Nucleus accumbens (tissue), 56 donors: ENCODE data around the gene GLIS1.

Experiments used
- DNase-seq, 56 donors: peaks; one replicate each; lab custom pipeline; 2025; lab: John Stamatoyannopoulos, UW

GLIS1 gene

DNA sequence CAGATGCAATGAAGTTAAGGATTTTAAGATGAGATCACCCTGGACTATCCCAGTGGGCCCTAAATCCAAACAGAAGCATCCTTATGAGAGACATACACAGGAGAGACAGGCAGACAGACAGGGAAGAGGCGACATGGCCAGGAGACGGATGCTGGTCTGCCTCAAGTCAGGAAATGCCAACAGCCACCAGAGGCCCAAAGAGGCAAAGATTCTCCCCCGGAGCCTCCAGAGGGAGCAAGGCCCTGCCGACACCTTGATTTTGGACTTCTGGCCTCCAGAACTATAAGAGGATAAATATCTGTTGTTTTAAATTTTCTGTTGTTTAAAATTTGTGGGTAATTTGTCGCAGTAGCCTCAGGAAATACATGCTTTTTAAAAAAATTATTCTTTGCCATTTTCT, 116.4 kb downstream of the GLIS1 start:
- DNase-seq, result no peak

DNA sequence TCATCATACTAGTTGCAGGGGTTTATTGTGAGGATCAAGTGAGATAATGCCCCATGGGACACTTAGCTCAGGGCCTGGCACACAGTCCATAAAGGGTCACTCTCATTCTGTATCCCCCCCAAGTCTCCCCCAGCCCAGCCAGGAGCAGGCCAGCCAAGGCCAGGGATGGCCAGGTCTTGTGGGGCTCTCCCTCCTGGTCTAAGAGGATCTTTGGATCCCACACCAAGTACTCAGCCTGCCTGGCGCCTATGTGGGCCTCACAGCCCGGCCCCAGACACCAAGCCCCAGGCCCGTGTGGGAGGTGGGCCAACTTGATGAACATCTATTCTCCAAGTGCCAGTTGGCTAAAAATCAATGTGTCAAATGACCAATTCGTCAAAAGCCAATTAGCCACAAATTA, 117.8 kb downstream of the GLIS1 start:
- DNase-seq, result no peak

DNA sequence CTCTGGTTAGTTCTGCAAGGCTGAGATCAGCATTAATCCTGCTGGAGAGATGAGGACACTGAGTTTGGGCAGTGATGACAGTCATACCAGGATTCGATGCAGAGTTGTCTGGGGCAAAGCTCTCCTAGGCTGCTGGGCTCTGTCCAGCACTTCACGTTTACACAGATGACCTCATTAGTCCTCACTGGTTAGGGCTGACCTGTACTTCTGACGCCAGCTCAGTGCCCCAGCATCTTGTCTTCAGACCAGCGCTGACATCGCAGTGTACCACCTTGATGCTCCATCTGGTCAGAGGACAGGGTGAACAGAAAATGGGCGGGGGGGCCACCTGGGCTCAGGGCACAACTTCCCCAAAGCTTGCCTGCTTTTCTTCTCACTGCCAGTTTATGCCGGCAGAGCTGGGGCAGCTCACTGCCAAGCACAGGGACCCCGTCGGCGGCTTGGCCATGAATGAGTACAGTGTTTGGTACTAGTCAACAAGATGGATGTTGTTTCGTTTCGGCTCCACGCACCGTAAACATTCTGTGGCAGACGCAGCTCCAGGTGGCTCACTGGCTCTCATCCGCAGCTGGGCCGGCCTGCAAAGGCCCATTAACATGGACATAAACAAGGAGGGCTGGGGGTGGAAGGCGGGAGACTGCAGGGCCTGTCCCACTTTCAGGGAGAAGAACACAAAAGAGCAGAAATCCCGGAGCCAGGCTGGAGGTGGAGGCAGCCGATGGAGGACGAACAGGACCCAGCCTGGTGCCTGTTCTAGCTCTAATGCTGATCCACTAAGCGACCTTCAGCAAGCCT, 118.7 kb downstream of the GLIS1 start:
- peak in 41 of 56 donors; percentile 6 to 66 (median 34) for DNase-seq

DNA sequence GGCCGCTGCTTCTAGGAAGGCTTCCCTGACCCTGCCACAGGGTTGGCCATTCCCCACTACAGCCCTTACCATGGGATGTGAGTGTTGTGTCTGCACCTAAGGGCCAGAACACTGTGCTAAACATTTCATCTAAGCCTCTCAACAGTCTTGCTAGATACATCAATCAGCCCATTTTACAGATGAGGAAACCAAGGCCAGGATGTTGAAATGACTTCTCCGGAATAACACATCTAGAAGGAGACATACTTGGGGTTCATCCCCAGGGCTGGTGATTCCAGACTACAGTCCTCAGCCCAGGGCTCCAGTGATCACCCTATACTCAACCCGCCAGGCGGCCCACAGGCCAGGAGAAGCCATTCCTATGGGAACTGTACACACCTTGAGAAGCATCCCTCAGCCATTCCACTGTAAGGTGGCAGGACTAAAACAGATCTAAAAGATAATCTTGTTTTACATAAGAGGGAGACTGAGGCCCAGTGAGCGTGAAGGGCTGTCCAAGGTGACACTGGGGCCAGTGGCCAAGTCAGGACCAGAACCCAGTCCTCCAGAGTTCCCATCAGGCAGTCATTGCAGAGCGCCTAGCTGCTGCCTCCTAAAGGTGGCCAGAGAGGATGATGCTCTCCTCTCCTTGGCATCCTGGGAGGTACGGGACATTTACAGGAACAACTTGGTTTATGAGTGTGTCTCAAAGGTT, 119.5 kb downstream of the GLIS1 start:
- DNase-seq, result no peak

DNA sequence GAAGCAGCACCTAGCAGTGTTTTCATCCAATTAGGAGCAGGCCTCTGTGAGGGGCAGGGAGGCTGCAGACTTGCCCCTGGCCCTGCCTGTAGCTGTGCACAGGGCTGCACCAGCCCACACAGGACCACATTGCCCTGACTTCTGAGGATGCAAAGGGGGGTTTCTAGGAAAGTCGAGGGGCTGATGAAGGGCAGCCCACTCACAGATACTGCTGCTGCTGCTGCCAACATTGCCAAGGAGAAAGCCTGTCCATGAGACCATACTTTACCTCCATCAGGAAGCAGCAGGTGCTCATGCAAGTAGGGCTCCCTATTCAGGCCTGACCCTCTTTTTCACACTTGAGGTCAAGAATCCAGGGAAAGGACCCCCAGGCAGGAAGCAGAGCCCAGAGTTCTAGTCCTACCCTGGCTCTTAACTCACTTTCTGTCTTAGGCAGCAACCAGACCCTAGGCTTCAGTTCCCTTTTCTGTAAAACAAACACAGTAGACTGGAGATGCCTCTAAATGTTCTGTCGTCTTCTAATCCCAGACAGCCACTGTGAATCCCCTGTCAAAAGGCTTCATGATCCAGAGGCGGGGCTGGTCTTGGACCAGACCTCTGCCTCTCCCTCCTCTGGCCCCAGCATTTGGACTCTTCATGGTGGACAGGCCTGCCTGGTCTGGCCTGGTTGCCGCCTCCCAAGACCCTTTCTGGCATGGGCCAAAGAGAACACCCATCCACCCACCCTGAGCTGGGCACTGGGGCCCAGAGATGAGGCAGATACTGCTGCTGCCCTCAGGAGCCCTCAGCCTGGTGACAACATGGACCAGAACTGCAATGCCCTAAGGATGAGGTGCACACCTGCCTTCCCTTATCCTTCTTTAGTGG, 120.2 kb downstream of the GLIS1 start:
- no peak for DNase-seq

DNA sequence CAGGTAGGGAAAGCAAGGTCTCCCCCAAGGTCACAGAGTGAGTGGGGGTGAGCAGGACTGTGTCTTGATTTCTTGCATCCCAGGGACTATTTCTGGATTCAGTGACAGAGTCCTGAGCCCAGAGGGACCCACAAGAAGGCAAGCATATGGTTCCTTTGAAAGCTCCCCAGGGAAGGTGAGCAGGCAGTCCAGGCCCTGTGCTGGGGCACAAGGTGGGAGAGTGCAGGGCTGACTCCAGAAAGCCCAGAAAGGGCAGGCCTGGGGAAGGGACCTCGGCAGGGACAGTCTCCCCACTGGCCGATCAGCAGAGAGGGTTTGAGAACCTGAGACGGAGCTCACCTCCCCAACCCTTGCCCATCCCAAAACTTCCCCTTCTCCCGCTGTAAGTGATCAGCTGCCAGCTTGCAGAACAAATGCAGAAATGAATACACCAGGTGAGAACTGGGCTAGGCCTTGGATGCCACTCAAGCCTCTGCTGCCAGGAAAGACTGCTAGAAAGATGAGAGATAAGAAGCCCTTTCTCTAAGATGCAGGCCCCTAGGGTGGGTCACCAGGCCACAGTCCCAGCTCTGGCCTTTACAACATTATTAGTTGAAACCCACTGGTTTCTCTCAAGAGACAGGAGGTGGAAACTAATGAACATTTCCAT, 121.0 kb downstream of the GLIS1 start:
- DNase-seq, result no peak

DNA sequence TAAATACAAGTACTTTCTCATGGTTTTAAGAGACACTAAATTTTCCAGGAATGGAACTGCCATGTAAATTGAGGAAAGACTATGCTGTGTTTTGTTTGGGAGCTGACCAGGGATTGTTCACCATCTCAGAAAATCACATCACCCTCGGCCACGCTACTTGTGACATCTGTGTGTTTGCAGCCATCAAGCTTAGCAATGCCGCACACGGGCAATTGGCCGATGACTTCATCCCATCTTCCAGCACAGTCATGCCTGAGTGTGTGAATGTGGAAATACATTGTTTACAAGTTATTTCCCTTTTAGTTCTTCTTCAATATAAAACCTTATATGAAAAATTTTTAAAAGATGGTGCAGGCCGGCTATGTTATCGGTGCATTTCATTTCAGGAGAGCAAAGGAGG, 121.6 kb downstream of the GLIS1 start:
- peak in 1 of 56 donors; percentile 6 for DNase-seq

DNA sequence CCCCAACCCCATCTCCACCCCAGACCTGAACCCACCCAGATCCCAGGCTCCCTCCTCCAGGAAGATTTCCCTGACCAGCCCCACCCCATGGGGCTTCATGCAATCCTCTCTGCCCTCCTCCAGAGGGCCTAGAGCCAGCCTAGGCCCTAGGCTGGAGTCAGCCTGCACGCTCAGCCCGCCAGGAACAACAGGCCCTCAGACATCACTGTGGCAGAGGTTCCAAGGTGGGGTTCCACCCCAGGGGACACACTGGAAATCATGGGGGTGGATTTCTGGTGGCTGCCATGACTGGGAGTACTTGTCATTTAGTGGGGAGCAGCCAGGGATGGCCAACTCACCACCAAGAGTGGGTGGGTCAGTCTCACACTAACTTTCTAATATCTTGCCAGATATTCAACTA, 122.0 kb downstream of the GLIS1 start:
- DNase-seq, result peak in 1 of 56 donors; percentile 7

DNA sequence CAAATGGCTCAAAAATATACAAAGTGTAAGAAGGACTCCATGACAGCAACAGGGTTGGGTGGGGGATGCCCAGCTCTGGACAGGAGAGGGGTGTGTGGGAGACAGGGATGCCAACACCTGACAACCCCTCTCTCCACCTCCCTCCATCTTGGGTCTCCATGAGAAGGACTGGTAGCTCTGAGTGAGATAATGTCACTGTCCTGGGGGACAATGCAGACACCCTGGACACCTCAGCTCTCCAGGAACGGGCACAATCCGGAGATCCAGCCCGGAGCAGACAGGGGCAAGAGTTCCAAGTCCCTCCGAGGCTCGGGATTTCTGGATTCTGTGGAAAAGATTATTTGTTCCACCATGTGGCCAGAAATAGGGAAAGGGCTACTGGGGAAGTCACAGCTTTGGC, 122.5 kb downstream of the GLIS1 start:
- no peak for DNase-seq

DNA sequence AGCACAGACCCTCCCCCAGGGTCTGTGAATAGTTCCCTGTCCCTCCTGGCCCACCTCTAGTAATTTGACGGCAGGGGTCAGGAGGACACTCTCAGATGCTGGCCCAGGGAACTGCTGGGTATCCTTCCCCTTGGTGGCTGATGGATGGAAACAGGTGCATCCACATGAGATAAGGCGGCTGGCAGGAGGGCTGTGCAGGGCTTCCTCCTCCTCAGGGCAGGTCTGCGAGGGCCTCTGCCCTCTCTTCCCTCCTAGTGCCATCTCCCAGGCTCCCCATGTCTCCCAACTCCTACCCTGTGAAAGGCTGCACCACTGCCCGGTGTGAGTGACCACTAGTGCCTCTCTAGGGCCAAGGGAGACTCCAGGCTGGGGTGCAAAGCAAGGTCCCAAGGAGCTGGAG, 123.9 kb downstream of the GLIS1 start:
- DNase-seq, result no peak

DNA sequence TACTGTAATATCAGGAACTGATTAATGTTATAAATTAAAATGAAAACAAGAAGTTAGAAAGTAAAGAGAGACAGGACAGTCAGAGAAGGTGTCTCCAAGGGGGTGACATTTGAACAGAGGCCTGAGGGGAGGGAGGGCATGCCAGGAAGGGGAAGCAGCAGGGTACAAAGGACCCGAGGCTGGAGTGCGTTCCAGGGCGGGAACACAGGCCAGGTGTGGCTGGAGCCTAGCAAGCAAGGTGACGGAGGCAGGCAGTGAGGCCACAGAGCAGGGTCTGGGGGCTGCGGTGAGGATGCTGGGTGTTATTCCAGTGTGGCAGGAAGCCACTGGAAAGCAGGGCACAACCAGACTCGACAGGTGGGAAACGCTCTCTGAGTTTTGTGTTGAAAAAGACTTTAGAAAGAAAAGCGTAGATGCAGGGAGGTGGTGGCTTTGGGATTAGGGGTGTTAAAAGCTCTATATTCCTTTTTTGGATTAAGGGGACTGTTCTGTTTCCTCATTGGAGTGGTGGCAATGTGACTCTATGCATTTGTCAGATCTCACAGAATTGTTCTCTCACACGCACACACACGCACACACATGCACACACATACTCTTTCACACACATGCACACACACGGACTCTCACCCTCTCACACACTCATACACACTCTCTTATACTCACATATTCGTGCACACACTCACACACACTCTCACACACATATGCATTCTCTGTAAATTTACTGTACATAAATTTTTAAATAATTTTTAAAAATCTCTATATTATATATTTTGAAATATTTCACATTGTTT, 124.5 kb downstream of the GLIS1 start:
- DNase-seq, result no peak

DNA sequence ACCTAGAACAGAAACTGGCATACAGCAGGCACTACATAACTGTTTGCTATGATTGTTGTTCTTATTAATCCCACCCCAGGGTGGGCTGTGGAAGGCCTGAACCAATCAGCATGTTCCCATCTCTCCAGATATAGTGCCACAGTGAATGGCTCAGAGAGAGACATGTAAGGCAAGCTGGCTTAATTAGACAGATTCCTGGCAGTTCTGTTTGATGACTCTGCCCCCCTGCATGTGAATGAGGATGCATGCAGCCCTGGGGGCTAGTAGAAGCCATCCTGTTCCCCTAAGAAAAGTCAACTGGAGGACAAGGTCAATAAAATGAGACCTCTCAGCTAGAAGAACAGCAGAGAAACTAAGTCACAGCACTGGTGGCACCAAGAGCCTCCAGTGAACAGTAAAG, 130.3 kb downstream of the GLIS1 start:
- DNase-seq, result no peak

DNA sequence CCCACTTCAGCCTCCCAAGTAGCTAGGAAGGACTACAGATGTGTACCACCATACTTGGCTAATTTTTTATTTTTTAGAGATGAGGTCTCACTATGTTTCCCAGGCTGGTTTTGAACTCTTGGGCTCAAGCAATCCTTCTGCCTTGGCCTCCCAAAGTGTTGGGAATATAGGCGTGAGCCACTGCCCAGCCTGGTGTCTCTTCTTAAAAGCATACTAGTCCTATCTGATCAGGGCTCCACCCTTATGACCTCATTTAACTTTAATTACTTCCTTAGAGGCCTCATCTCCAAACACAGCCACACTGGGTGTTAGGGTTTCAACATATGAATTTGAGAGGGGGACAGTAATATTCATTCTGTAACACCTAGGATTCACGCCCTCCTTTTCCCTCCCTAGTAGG, 130.9 kb downstream of the GLIS1 start:
- no peak for DNase-seq

DNA sequence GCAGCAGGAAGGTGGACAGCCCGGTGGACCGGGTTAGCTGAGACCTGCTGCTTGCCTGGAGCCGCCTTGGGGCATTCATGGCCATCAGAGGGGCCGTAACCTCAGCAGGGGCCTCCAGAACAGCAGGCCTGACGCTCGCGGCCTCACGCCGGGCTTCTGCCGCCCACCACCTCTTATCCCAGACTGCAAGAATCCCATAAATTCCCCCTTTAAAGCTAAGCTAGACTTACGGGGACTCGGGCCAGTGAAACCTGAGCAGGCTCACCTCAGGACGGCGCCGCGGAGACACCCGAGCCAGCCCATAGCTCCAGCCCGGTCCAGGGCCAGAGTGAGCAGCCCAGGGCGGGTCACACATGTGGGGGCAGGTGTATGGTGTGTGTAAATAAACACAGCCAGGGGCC, 132.3 kb downstream of the GLIS1 start:
- no peak for DNase-seq

DNA sequence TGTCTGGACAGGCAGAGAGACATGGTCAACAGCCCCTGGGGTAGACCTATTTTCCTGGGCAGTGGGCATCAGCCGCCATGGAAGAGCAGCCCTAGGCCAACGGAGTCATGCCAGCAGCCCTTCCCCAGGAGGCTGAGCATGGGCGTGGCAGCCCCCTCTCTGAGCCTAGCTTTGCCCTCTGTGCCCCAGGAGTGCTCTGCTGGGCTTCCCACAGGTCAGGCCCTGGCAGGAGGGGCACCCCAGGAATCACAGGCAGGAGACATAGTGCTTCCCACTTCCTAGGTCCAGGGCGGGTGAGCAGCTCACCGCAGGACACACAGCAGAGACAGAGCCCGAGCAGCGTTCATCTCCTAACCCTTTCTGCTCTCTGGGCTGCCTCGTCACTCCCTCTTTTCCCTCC, 132.8 kb downstream of the GLIS1 start:
- no peak for DNase-seq

DNA sequence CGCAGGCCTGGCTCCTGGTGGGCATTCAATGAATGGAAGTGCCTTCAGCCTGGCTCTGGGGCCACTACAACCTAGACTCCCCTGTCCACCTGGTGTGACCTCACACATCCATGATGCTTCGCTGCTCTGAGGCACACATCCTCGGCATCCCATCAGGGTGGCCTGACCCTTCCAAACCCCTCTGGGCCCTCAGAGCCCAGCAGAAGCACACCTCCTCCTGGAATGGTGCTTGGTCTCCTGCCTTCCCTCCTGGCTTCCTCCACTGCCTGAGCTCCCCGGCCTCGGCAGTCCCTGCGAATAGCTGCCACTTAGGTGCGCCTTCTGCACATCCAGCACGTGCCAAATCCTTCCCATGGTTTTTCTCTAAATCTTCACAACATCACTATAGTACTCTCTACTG, 133.8 kb downstream of the GLIS1 start:
- DNase-seq, result no peak

DNA sequence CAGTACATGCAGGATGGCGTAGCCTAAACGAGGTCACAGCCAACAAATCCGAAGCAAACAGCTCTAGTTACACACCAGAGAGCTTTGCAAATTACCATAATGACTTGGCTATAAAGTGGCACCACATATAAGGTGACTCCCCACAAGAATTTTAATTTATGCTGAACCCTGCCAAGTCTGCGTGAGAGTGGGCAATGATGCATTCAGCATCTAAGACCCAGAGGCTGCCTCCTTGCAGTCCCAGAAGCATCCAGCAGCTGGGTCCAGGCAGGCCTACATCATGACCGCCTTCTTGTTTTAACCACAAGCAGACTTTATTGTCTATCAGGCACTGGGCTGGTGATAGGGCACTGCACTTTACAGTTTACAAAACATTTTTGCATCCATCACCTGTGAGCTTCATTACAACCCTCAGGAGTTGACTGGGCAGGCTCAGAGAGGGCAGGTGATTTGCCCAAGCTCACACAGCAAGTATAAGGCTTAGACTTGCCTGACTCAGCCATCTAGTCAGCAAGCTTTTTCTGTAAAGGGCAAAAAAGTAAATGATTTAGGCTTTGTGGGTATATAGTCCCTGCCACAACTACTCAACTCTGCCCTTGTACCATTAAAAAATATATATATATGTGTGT, 134.6 kb downstream of the GLIS1 start:
- no peak for DNase-seq

DNA sequence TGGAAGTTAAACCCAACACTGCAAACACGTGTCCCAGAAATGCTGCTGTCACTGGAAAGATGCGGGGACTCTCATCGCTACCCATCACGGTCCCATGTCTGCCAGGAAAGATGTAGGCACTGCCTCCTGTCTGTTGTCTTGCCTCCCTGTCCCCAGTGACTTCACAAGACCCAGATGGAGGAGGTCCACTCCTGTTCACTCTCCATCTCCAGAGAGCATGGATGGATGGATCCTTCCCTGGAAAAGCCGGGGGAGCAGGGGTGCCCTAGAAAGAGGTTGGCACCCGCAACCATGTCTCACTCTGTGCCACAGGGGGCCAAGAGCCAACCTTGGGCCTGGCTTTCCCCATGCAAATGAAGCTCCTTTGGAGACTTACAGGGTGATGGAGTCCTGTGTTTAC, 135.5 kb downstream of the GLIS1 start:
- no peak for DNase-seq
